CD4-positive, alpha-beta T cell treated with Interleukin-15 for 1 hour (primary cell): ENCODE results near the gene PRPS1.
"Not testable (repeated sequence)": the region's sequence is repeated elsewhere in the genome, so short reads cannot be mapped to it uniquely, and the experiment has no call there.

Source experiments
- DNase-seq: peaks from one replicate; pipeline ENCODE4 v3.0.0-alpha.2; 2020

Gene PRPS1

GRCh38 chrX:107630031-107630689 is 1.9 kb downstream of the PRPS1 start:
- DNase-seq, result no peak

GRCh38 chrX:107632346-107632745 is 4.0 kb downstream of the PRPS1 start:
- DNase-seq, result no peak

- DNase-seq, result no peak
Measured at GRCh38 chrX:107646735-107647134, 18.4 kb downstream of the PRPS1 start.

- no peak for DNase-seq
Measured at GRCh38 chrX:107648332-107648731, 20.0 kb downstream of the PRPS1 start.

DNA sequence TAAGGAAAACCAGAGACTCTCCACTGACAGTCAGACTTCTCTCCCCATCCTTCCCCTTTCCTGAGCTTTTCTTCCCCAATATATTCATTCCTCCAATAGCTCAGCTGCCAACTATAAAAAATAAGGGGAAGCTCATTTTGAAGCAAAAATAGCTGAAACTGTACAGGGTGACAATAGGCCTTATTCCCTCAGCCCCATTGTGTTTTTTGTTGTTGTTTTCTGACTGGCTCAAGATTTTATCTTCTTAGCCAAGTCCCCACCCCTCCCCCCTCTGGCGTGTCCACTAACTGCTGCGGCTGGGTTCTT is 26.2 kb downstream of the PRPS1 start:
- no peak for DNase-seq

GRCh38 chrX:107654872-107655761 is 26.8 kb downstream of the PRPS1 start:
- peak; percentile 60 for DNase-seq

- DNase-seq, result no peak
Measured at GRCh38 chrX:107656978-107657377, 28.7 kb downstream of the PRPS1 start.

- no peak for DNase-seq
Measured at GRCh38 chrX:107658660-107659059, 30.4 kb downstream of the PRPS1 start.

- DNase-seq, result no peak
Measured at GRCh38 chrX:107659286-107659685, 31.0 kb downstream of the PRPS1 start.

GRCh38 chrX:107659768-107660167 is 31.5 kb downstream of the PRPS1 start:
- no peak for DNase-seq

DNA sequence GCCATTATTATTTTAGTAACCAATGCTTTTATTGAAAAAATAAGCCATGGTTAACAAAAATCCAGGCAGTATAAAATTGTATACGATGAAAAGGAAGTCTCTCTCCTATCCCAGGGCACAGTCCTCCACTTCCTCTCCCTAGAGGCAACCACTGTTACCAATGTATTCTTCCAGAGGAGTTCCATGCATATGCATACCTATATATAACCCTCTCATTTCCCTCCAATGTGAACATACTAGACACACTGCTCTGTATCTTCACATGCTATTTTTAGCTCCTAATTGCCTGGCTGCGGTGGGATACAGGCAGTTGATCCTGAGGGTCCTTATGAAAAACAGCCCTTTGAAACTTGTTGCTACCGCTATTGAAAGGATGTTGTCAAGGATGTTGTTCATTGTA is 33.8 kb downstream of the PRPS1 start:
- DNase-seq, result no peak

- DNase-seq, result no peak
Measured at GRCh38 chrX:107662824-107663223, 34.5 kb downstream of the PRPS1 start.

DNA sequence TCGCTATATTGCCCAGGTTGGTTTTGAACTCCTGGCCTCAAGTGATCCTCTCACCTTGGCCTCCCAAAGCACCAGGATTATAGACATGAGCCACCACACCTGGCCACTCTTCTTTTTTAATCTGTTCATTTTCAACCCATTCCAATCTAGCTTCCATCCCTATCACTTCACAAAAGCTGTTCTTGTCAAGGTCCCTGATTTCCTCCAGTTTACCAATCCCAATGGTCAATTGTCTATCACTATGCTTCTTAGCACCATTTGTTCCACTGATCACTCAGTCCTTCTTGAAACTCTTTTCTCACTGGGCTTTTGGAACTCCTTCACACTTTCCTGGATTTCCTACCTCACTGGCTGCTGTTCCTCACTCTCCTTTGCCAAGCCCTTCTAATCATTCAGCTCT is 38.6 kb downstream of the PRPS1 start:
- DNase-seq, result no peak

DNA sequence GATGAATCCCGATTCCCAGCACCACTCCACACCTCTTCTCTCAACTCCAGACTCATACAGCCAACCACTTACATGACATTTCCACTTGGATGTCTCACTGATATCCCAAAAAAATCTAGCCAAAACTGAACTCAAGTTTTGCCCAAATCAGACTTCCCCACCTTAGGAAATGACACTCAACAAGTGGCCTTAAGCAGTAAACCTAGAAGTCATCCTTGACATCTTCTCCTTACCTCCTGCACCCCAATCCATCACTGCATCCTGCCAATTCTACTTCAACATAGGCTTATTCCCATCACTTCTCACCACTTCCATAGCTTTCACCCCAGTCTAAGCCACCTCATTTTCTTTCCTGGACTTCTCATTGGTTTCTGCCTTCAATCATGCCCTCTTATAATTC is 39.1 kb downstream of the PRPS1 start:
- DNase-seq, result no peak

DNA sequence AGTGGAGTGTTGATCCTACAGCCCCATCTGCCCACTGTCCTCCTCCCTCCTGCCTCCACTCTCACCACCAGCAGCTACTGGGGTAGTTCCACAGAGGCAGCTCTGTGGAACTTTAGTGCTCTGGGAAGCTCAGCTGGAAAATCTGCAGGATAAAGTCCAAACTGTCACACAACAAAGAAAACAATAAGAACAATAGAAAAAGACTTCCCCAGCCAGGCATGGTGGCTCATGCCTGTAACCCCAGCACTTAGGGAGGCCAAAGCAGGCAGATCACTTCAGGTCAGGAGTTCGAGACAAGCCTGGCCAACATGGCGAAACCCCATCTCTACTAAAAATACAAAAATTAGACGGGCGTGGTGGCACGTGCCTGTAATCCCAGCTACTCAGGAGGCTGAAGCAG is 40.4 kb downstream of the PRPS1 start:
- not testable (repeated sequence) for DNase-seq

- no peak for DNase-seq
Measured at GRCh38 chrX:107669261-107669660, 41.0 kb downstream of the PRPS1 start.

DNA sequence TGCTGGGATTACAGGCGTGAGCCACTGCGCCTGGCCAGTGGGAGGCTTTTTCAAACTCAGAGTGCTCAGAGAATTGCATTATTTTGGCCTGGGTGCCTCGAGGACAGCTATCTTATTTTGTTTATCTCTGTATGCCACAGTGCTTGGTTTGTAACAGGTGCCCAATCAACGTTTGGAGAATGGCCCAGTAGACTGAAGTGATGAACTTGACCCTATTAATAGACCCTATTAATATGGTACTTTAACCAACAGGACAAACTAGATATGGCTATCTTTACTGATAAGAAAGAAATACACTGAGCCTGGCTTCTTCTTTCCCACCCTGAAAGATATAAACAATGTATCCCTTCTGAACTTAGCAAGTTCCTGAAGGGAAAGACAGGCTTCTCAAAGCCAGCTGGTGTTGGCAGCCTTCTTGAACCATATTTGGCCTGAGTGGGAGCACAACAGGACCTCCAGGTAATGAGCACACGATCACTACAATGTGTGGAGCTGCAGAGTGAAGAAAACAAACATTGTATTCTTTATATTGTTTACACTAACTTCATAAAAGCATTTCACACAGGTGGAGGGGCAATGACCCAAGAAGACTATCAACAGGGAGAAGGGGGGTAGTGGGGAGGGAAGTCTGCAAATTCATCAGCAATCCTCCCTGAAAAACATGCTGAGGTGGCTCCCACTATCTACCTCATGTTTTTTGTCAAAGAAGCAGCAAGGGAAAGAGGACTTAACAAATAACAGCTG is 41.7 kb downstream of the PRPS1 start:
- DNase-seq, result no peak

DNA sequence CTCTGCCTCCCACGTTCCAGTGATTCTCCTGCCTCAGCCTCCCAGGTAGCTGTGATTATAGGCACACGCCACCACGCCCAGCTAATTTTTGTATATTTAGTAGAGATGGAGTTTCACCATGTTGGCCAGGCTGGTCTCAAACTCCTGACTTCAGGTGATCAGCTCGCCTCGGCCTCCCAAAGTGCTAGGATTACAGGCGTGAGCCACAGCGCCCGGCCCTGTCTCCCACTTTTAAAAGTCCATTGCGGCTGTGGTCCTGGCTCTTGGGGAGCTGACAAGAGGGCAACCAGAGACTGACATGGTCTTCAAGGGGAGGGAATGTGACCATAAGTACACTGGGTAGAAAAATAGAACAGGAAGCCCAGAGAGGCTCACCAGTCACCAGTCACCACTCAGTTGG is 42.9 kb downstream of the PRPS1 start:
- not testable (repeated sequence) for DNase-seq

DNA sequence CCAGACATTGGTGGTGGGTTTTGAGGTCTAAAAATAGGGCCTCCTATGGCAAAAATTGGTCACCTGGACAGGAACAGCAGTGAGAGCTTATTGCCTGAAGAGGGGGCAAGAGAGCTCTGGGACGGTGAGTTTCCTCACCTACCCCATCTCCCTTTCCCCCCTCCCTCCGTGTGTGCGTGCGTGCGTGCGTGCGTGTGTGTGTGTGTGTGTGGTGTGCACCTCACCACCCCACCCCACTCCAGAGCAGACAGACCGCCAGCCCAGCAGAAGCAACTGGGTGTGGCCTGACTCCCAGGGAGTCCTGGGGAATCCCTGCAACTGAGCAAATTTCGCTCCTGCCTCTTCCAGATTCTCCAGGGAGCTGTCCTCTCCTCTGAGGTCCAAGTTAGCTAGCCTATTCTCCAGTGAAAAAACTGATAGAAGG is 44.7 kb downstream of the PRPS1 start:
- peak; percentile 94 for DNase-seq

DNA sequence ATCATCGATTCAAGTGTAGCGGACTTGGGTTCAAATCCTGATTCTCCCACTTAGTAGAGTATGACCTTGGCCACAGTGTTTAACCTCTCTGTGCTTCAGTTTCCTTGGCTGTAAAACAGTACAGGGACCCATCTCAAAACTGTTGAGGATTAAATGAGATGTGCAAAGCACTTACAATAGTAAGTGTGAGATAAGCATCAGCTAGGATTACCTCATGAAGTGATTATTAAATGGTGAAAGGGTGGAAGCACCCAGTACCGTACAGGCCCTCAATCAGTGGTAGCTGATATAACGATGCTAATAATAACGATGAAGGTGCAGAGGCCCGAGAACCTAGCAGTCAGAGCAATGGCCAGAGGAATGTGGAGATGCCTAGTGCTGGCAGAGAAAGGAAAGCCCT is 45.1 kb downstream of the PRPS1 start:
- no peak for DNase-seq

- peak; percentile 99 for DNase-seq
Measured at GRCh38 chrX:107673933-107674479, 45.7 kb downstream of the PRPS1 start.

GRCh38 chrX:107674480-107675364 is 46.4 kb downstream of the PRPS1 start:
- DNase-seq, result peak; percentile 81

DNA sequence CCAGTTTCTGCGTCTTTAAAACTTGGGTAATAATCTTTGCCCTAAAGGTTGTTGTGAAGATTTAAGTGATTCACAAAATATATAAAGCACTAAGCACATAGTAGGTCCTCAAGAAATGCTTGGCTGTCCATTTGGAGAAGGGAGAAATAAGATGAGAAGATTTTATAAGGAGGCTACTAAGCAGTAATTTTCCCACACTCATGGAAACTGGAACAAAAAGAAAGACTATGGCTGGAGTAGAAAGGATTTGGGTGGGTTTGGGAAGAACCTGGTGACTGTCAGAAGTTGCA is 47.0 kb downstream of the PRPS1 start:
- no peak for DNase-seq
